GM21786 (cell line): ENCODE data around the gene CENPO.
"Not testable (repeated sequence)": the region's sequence is repeated elsewhere in the genome, so short reads cannot be mapped to it uniquely, and the experiment has no call there.

ENCODE experiments used
- ATAC-seq: cut with Tn5 transposase; IDR thresholded peaks from one replicate; pipeline ENCODE4 v1.9.1; 2021; ENCODE audit not compliant: unreplicated experiment

The CENPO gene

DNA sequence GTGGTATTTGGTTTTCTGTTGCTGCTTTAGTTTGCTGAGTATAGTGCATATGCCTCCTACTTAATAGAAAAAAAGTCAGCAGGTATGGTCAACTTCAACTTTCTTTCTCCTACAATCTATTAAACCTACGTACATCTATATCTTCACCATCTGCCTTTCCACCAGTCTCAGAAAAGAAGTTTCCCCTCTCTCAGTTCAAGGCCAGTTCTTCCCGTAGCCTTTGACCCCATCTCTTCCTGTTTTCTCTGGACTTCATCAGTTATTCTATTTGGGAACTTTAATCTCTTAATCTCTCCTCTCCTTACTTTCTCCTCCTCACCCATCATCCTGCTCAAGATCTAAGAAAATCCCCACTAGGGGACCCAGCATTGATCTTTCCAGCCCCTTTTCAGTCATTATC, 5.7 kb upstream of the CENPO start:
- no peak for ATAC-seq

DNA sequence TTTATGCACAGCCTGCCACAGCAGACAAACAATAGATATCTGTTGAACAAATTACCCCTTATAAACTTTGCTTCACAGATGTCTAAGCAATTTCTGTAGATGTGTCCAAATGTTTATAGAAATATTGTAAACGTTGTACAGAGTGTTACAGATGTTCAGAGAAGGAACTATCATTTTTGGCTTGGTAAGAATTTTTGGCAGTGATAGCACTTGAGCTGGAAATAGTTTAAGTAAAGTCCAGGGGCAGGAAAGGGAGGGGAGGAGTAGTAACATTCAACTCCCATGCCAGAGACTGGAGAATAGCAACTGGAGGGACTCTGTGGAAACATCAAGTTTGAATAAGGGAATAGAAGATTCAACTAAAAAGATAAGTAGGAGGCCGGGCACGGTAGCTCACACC, 4.4 kb upstream of the CENPO start:
- no peak for ATAC-seq

DNA sequence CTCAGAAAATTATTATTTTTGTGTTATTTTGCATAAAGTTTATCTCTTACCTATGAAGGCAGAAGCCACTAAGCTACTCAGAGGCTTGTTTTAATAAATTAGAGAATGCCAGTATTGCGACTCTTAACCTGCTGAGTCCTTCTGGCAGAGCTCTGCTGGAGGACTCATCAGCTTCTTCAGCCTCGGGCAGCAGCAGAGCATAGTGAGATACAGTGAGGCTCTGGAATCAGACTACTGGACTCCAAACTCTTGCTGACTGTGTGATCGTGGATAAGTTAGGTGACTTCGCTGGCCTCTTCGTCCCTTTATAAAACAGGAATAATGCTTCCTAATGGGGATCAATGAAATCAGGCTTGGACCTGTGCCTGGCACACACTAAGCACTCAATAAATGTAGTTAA, 1.8 kb upstream of the CENPO start:
- ATAC-seq, result no peak

DNA sequence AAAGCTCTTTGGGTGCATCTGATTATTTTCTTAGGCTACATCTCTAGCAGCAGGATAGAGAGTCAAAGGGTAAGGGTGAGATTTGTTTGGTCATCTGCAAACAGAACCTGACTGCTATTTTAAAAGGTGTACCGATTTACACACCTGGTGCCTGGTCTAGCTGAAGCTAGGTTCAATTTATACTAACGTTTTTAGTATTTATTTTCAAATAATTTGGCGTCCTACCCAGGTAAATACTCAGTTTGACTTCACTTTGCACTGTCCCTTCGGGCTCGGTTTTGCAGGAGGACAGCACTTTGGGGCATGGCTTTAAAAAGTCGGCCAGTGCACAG, 717 bp upstream of the CENPO start:
- no peak for ATAC-seq

DNA sequence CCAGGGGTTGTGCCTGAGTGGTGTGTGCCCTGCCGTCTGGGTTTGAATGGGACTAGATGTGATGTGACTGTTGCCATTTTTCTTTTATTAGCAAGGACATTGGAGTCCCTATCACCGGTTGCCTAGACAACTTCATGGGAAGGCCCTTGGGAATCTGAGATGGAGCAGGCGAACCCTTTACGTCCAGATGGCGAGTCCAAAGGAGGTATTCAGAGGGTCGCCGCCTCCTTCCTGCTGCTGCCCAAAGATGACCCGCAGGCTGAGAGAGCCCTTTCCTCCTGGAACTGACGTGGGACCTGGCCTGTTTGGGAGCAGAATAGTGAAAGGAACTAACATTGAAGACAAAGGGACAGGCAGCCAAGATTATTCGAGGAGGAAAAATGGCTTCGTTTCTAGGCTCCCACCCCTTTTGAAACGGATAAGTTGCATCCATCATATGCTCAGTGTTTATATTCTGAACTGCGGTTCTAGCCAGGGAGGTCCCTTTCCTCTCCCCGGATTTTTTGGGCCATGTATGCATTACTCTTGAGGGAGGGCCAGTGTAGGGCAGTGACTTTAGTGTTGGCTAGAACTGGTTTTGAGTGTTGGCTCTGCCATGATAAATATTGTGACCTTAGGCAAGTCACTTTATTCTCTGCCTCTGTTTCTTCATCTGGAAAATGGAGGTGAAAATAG, 673 bp downstream of the CENPO start:
- no peak for ATAC-seq

DNA sequence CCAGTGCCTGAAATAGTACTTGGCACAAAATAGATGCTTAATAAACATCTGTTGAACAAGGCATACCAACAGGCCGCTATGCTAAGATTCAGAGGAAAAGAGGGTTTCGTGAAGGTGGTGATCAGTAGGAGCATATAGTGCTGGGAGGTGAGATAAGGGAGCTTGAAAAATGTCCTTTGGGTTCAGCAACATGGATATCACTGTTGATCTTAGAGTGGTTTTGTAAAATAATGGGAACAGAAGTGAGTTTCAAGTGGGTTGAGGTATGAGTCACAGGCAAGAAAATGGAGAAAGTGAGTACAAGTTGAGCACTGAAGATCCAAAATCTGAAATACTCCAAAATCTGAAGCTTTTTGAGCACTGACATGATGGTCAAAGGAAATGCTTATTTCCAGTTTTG, 4.4 kb downstream of the CENPO start:
- no peak for ATAC-seq

DNA sequence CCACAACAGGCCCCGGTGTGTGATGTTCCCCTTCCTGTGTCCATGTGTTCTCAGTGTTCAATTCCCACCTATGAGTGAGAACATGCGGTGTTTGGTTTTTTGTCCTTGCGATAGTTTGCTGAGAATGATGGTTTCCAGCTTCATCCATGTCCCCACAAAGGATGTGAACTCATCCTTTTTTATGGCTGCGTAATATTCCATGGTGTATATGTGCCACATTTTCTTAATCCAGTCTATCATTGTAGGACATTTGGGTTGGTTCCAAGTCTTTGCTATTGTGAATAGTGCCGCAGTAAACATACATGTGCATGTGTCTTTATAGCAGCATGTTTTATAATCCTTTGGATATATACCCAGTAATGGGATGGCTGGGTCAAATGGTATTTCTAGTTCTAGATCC, 7.3 kb downstream of the CENPO start:
- not testable (repeated sequence) for ATAC-seq

DNA sequence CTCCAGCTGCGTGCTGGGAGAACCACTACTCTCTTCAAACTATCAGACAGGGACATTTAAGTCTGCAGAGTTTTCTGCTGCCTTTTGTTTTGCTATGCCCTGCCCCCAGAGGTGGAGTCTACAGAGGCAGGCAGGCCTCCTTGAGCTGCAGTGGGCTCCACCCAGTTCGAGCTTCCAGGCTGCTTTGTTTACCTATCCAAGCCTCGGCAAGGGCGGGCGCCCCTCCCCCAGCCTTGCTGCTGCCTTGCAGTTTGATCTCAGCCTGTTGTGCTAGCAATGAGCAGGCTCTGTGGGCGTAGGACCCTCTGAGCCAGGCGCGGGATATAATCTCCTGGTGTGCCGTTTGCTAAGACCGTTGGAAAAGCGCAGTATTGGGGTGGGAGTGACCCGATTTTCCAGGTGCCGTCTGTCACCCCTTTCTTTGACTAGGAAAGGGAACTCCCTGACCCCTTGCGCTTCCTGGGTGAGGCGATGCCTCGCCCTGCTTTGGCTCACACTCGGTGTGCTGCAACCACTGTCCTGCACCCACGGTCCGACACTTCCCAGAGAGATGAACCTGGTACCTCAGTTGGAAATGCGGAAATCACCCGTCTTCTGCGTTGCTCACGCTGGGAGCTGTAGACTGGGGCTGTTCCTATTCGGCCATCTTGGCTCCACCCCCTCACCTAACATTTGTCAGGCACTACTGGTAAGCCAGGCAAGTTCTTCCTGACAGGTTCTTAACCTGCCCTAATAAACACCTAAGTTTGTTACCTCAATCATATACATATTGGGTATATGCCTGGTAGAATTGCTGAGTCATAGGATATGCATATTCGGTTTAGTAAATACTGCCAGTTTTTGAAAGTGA, 12.8 kb downstream of the CENPO start:
- ATAC-seq, result not testable (repeated sequence)

DNA sequence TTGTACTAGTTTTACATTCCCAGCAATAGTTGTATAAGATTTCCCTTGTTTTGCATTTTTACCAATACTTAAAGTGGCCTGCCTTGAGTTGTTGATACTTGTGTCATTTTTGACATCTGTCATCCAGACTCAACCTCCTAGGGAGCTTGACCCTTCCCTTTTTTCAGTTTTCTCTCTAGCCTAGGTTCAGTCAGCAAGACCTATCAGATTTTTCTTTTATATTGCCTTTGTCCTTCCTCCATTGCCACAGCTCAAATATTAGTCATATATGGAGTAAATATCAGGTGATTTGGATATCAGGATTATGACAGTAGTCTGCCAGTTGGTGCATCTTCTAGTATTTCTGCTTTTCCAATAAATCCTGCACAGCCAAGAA, 13.4 kb downstream of the CENPO start:
- ATAC-seq, result no peak

DNA sequence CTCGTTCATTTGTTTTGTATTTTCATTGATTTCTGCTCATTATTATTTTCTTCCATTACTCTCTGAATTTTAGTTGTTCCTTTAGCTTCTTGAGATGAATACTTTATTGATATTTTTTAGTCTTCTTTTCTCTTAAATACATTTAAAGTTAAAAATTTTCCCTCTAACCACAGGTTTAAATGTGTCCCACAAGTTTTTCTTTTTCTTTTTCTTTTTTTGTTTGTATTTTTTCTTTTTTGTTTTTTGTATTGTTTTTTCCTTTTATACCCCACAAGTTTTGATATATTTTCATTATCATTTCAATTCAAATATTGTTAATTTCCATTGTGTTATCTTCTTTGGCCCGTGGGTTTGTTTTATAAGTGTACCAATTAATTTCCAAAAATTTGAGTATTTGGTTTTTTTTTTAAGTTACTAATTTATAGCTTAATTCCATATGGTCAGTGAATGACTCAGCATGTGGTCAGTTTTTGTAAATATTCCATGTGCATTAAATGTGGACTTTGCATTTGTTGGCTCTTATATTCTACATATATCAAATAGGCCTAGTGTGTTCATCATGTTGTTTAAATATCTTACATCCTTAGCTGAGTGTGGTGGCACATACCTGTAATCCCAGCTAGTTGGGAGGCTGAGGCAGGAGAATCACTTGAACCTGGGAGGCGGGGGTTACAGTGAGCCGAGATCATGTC, 16.2 kb downstream of the CENPO start:
- no peak for ATAC-seq

DNA sequence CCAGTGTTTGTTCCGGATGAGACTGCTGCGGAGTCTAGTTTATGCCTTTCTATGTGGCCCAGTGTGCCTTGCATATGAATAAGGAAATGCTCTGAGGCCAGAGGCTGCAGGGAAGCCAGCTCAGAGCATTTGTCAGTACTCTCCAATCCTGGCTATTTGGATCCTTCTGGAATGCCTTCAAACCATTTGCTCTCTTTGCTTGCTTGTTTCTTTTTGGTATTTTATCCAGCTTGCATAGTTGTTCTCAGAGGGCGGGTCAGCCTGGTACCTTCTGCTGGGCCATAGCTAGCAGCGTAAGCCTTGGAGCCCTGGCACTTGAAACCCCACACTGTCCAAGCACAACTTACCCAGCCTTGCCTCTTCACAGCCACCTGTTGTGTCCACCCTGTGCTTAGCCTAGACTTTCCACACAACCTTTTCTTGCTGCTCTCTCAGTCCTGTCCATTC, 20.5 kb downstream of the CENPO start:
- no peak for ATAC-seq

DNA sequence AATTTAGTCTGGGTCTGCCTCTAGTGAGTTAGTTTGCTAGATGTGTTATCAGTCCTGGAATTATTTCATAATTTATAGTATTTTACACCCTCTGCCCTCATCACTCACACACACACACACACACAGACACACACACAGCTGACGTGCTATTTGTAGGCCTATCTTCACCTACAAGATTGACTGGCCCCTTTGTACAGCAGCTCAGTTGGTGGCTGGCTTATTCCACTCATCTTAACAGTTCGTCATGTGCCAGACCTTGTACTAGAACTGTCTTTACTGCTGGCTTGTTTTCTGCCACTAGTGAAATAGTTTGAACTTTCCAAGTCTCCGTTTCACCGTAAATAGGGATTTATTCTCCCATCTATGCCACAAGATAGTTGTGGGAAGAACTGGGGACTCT, 21.3 kb downstream of the CENPO start:
- no peak for ATAC-seq

DNA sequence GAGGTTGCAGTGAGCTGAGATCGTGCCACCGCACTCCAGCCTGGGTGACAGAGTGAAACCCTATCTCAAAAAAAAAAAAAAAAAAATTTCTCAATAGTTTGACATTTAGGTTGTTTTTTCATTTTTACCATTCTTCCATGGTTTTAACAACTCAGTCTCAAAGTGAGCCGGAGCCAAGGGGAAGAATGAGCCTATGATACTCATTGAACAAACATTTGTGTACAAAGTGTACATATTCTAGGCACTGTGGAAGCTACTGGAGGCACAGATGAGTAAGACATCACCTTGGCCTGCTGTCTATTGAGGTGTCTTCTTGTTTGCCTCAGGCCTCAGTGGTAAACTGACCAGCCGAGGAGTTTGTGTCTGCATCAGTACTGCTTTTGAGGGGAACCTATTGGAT, 21.9 kb downstream of the CENPO start:
- no peak for ATAC-seq

DNA sequence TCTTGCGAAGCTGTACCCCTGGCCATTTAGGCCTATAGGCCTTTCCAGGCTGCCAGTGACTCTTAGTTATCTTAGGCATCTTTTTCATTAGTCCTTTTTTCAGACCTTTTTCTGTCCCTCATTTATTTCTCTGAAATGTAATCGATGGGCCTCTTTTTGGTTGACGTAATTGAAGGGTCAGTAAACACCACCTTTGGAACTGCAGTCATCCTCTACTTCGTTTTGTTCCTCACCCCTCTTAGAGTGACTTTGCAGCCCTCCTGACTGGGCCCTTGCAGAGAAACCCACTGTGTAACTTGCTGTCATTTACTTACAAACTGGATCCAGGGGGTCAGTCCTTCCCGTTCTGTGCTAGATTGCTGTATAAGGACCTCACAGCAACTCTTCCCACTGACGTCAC, 23.2 kb downstream of the CENPO start:
- ATAC-seq, result no peak

DNA sequence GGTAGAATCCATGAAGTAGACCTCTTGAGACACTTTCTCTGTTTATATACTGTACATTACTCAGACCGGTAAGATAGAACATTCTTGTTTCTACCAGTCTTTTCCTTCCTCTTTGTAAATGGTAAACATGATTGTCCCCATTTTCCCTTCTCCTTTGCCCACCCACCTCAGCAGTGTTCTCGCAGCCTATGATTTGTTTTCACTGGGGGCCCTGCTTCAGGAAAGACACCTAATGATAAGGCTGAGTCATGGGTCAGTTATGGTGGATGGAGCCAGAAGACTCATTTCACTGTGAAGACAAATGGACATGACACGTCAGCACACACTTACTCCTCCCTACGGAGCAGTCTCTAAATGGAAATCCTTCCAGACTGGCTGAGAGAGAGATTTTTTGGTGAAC, 23.7 kb downstream of the CENPO start:
- no peak for ATAC-seq

DNA sequence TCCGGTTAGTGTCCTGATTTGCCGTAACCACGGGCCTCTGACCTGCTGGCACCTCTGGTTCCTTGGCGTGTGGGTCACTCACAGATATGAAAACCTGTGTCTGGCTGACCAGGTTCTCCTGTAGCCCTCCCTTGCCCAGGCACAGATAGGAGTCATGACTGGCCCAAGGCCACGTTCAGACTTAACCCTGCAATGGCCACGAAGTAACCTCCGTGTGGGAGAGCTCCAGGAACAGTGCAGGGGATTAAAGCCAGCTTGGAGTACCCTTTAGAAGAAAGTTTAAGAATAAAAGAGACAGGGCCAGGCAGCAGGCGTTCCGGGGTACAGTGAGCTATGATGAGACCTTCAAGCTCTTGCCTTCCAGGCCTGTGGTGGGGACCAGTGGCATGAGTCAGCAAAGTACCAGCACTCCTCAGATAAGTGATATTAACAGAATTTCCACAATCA, 25.5 kb downstream of the CENPO start:
- no peak for ATAC-seq

DNA sequence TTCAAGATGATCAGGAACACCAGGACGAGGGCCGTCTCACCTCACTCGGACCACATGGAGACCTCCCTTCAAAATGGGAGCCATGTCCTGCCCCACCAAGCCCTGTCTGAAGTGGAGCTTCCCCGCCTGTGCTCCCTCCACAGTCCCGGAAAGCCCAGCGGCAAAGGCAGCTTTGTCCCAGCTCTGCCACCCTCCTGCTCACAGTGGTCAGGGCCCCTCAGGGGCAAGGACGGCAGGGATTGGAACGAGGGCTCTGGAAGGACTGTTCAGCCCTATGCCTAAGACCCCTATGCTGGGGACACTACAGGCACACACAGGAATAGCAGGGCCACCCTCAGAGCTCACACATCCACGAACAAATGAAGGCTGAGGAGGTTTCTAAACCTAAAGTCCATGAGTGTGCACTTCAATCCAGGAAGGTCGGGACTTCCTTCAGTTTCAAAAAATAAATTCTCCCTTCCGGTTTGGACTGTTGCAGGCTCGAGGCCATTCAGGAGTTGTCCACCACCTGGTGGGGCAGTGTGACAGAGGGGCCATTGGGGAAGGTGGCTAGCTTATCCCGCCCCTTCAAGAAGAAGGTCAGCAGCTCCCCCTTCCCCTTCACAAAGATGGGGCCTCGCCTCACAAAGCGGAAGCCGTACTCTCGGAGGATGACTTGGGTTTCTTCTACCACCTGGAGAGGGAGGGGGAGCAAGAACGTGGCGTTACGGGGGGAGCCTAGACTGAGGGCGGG, 26.4 kb downstream of the CENPO start:
- ATAC-seq, result no peak

DNA sequence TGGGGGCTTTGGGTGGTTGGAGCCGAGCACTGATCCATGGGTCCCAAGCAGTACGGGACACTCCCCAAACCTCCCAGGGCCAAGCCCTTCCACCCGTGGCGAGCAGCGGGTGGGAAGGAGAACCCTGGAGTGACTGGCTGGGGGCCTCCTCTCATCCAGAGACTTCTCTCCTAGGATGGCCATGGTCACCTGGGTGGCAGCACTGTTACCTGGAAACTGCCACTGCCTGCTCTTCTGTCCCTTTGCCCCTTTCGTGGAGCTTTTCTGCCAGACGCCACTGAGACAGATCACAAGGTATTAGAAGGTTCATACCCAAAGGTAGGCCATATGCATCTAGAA, 26.9 kb downstream of the CENPO start:
- no peak for ATAC-seq

DNA sequence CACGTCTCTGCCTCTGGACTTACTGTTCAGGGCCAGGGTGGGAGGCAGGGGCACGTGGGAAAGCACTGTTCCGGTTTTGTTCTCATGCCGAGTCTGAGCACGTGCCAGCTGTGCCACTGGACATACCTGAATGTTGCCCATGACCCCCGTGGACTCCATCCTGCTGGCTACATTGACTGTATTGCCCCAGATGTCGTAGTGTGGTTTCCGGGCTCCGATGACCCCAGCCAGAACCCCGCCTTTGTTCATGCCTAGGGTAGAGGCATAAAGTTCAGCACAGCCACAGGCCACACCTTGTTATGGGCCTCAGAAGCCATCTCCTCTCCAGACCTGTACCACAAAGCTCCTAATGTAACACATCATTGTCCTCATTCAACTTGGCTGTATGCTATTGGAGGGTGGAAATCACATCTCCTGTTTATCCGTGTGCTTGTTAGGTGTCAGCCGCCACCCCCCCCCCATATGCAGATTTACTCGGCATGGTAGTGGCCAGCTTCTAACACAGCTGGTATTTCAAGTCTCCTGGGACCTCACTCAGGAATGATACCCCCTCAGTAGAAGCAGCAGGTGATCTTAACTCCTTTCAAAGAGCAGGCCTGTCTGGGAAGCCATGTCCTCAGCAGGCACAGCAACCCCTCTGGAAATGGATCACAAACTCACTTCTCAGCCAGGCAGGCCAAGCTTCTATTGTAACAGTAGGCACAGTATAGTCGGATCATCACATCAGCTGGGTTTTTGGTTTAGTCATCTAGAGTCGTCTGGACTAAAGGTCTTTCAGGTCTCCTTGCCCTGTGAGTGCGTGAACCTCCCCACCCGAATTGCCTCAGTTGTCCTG, 27.6 kb downstream of the CENPO start:
- ATAC-seq, result no peak

DNA sequence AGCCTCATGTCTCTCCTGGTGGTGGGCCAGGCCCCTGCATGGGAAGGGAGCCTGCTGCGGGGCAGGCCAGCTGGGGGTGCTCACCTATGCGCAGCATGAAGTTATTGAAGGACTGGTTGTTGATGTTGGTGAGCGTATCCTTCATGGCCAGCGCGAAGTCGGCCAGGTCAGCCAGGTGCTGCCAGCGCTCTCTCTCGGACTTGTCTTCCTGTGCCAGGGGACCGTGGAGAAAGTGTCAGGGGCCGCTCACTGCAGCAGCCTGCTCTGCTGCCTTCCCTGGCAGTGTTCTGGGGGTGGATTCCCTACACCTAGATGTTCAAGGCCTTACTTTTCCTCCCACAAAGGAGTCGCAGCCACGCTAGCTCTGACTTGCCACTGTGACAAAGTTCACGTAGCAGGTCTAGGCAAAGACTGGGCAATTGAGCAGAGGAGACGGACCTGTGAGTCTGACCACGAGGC, 28.2 kb downstream of the CENPO start:
- no peak for ATAC-seq
